Esophagus mucosa (tissue), 1 donor: ENCODE measurements around the gene FAM234A. TPM values are rescaled to one million over a fixed set of nuclear protein-coding genes. Genes with fewer than 3 reads are reported as not detected.

Experiments
- ATAC-seq: fragments of 200-7000 bp; cut with Tn5 transposase; one replicate; pipeline ENCODE4 v1.9.1; 2020
- total RNA-seq: library from RNA; stranded (reverse); gene quantifications from one replicate; pipeline ENCODE4 v1.2.4, GENCODE V29; 2023
- donor health status: DM: yes; HTN: yes; CAD: no.

FAM234A gene
- total RNA-seq, 1 donor from 2014 or later: 56.4 TPM

- ATAC-seq: no peak
Observed at GRCh38 chr16:283033-283805, 48.6 kb downstream of the FAM234A start, which contains the start of gene PDIA2. PDIA2 (plus strand) TSS chr16:283164; CDS start chr16:283170, 6 bp downstream.

- ATAC-seq: no peak
Observed at GRCh38 chr16:284204-285120, 49.8 kb downstream of the FAM234A start.

GRCh38 chr16:285146-286055 is 50.8 kb downstream of the FAM234A start:
- no peak for ATAC-seq

GRCh38 chr16:286491-287297 is 52.1 kb downstream of the FAM234A start:
- no peak for ATAC-seq

GRCh38 chr16:287298-287811 is 52.7 kb downstream of the FAM234A start:
- ATAC-seq: no peak

DNA sequence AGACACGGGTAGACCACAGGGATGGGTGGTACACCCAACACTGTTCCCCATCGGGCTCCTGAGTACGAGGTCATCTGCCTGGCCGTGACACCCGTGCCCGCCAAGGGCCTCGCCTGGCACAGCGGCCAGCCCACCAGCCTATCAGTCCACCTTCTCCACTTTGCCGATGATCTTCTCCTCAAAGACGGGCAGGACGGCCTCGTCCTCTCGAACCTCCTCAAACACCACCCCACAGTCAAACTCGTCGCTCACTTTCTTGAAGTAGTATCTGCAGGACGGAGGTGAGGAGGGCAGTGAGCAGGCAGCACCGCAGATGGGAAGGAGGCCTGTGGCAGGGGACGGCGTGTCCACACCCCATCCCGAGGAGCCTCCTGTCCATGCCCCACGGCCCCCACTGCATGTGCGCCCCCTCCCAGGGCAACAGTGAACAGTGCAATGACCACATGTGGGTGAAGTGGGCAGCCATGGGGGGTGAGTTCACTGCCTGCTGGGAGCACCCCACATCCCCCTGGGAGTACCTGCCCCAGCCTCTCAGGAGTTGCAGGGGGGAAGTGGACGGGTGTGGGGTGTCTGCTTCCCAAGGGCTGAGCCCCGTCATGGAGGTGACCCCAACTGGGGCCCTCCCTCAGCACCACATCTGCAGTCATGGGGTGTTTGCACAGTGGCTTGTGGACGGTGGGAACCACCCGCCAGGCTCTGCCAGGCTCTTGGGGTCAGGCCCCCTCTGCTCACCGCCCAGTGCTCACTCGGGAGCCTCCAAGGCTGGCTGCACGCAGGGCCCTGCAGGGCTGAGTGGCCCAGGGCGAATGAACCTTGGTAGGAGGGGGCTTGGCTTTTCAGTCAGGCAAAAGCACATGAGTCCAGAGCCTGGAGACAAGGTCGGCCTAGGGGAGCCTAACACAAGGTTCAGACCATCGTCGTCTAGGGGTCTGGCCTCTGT is 53.6 kb downstream of the FAM234A start:
- no peak for ATAC-seq

- no peak for ATAC-seq
Observed at GRCh38 chr16:289395-289997, 54.9 kb downstream of the FAM234A start.

GRCh38 chr16:290015-290680 is 55.5 kb downstream of the FAM234A start:
- ATAC-seq: no peak

GRCh38 chr16:290681-291405 is 56.2 kb downstream of the FAM234A start:
- ATAC-seq: no peak

DNA sequence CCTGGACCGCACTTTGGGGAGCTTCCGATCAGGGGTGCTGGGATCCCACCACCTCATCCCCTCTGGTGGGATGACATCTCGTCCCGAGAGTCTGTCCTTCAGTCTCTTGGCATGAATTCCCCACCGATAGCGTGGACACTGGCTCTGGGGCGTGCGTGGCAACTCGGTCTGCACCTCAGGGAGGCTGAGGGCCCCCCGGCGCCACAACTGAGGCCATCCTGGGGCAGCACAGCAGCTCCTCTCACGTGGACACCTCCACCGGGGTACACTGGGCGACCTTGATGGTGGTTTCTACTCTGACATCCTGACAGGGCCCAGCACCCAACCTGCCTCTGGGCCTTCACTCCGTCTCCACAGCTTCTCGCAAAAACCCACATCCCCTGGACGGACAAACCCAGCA is 56.9 kb downstream of the FAM234A start:
- ATAC-seq: no peak

DNA sequence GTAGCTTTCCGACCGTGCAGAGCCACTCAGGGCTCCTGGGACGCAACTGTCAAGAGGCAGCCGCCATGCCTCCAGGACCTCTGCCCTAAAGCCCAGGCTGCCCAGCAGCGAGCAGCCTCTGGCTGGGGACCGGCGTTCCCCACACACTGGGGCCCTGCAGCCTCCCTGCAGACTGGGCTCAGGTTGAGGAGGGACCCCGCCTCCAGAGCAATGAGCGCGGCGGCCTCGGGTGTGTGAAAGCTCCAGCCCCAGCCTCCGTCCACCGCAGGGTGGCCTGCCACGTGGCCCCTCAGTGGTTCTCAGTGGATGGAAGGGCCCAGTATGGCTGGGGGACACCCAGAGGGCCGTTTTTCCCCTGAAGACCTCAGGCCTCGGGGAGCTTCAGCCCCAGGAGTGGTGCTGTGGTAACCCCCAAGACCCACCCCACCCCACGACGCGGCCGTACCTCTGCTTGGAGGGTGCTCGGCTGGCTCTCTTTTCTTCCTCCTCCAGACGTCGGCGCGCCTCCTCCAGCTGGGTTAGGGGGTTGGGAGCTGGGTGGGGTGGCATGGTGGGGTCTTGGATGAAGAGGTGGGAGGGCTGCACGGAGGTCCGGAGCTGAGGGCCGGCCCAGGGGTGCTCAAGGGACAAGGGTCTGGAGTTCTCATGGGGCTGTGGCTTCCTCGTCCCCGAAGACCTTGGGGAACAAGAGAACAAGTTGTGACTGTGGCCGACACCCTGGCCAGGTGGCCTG is 58.6 kb downstream of the FAM234A start:
- no peak for ATAC-seq

DNA sequence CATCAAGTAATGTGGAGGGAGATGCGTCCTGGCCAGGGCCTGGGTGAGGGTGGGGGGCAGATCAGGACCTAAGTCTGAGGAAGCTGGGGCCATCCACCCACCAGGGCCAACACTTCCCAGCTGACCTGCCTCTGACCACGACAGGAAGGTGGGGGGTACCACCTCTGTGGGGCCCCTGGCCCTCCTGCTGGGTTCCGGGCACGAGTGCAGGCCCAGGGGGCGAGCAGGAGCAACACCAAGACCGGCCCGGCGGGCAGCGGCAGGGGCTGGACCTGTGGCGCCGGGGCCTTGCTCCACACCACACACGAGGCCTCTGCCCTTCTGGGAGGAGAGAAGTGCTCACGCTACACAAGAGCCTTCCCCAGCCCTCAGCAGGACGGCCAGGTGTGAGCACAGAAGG is 61.7 kb downstream of the FAM234A start:
- ATAC-seq: no peak

GRCh38 chr16:296806-297510 is 62.3 kb downstream of the FAM234A start:
- no peak for ATAC-seq

DNA sequence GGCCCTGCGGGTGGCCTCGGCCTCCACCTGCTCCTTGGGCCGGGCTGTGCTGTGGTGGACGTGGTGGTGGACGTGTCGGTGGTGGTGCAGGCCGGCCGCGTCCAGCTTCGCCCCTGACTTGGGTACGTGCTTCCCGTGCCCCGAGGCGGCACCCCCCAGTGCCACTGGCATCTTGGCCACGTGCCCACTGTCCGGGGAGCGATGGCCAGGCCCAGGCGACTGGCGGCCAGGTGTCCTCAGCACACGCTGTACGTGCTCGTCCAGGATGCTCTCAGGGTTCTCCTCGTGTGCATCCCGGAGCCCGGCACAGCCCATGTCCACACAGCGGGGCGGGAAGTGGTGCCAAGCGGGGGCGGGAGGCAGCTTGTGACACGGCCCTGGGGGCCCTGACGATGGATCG is 63.2 kb downstream of the FAM234A start:
- peak; percentile 28 for ATAC-seq

DNA sequence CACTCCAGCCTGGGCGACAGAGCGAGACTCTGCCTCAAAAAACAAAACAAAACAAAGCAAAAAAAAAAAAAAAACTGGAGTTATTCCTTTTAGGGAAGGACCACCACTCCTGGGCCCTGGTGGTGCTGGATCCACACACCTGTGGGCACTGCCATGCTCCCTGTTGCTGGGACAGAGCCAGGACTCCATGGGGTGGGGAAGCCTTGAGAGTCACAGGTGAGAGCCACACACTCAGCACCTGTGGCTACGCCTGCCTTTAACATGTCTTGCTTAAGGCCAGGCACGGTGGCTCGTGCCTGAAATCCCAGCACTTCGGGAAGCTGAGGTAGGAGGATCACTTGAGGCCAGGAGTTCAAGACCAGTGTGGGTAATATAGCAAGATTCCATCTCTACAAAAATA is 66.6 kb downstream of the FAM234A start:
- no peak for ATAC-seq

DNA sequence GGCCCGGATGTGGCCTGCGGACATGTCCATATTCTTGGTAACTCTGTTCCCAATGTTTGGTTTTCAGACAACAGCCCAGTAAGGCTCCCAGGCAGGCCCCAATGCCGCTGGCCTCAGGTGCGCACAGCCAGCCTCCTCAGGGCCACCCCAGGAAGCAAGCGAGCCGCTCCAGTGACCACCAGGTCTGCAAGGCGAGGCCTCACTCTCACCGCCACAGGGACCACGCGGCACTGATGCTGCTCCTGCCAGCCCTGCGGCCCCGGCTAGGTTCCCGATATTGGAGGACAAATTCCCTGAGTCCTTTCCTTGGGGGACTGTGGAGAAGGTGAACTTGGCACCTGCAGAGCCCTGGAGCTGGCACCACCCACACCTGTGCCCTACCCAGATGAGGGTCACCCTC is 67.3 kb downstream of the FAM234A start:
- no peak for ATAC-seq
